A549 treated with AZD2906 at 1 μM for 4 hours (cell line): ENCODE data around the gene ARMCX1. TPM values are rescaled to one million over a fixed set of nuclear protein-coding genes. Genes with fewer than 3 reads are reported as not detected.

Experiments
- total RNA-seq: library from RNA; stranded (reverse); fragments of 200-300 nt; extraction: Qiagen RNA extraction; gene quantifications from 5 replicates; pipeline ENCODE4 v1.2.3, GENCODE V29; 2022

ARMCX1 gene
- total RNA-seq: 0.26 to 0.57 TPM (median 0.43 TPM) in 5 replicates

DNA sequence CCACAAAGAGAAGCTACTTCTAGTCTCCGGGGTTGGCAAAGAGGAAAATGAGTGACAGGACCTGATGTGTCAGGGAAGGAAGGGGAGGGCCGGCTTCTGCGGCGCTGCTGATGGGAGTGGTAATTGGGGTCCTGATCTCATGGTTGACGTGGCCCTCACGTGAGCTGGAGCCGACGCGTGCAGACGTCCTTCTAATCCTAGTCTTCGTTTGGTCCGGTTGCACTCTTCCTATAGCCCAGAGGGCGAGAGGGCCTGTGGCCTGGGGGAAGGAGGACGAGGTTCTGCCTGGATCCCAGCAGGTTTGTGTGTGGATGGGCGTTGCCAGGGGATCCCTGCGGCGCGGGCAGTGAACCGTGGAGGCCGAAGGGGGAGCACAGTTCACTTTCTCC lies at the start of gene ARMCX1:
ARMCX1 (plus strand) TSS at position 186 of the 389 bp plus-strand sequence. CDS start 2,384 bp downstream, outside the sequence.

Other genes with a start within 250 kb of the ARMCX1 start
- gene TIMM8A, start 201.8 kb upstream of the ARMCX1 start, total RNA-seq: 26.0 to 28.6 TPM (median 27.1 TPM) in 5 replicates
- gene BTK, start 164.4 kb upstream of the ARMCX1 start, total RNA-seq: 0.09 to 0.32 TPM (median 0.13 TPM) in 5 replicates
- gene RPL36A, start 159.5 kb upstream of the ARMCX1 start, total RNA-seq: 2,465 to 3,104 TPM (median 2,471 TPM) in 5 replicates
- 155 to 181 TPM (median 160 TPM) in 5 replicates for gene GLA, start 142.6 kb upstream of the ARMCX1 start, total RNA-seq
- gene HNRNPH2, start 142.3 kb upstream of the ARMCX1 start, total RNA-seq: 51.1 to 66.3 TPM (median 56.8 TPM) in 5 replicates
- 0.36 to 0.74 TPM (median 0.71 TPM) in 5 replicates for gene ARMCX4, start 65.1 kb upstream of the ARMCX1 start, total RNA-seq
- gene ARMCX6, start 67.5 kb downstream of the ARMCX1 start, total RNA-seq: 45.1 to 50.0 TPM (median 47.7 TPM) in 5 replicates
- 17.9 to 25.8 TPM (median 21.0 TPM) in 5 replicates for gene ARMCX3, start 72.6 kb downstream of the ARMCX1 start, total RNA-seq
- gene ARMCX2, start 109.3 kb downstream of the ARMCX1 start, total RNA-seq: 0.06 to 0.08 TPM (median 0.08 TPM) in 3 of 5 replicates, not detected in the others